SK-N-SH (cell line): ENCODE measurements around the gene NTM. TPM values are rescaled to one million over a fixed set of nuclear protein-coding genes. Genes with fewer than 3 reads are reported as not detected.

Source experiments
- CTCF ChIA-PET: fragments of 300-600, 350-600 bp; formaldehyde crosslinking; extraction: SDS; loops from one replicate; lab custom pipeline; 2021; lab: Yijun Ruan, JAX
- POLR2A ChIA-PET: fragments of 350-600 bp; sonication (Branson Sonifier 250); formaldehyde crosslinking; extraction: SDS; loops from one replicate; lab custom pipeline; 2020; ENCODE audit warnings: antibody characterized with exemption, inconsistent platforms; lab: Yijun Ruan, JAX
- DNase-seq: peaks from one replicate; pipeline ENCODE4 v3.0.0; 2012
- H2AFZ ChIP-seq: fragments of 200-600 bp; sonication (generic); 2 replicates; pipeline ENCODE4 v1.8.1; 2016; ENCODE audit warnings: antibody characterized with exemption, mild to moderate bottlenecking, low read depth
- H3F3A ChIP-seq: fragments of 200-600 bp; sonication (generic); replicated peaks from 2 replicates; pipeline ENCODE3; 2016; ENCODE audit warnings: antibody characterized with exemption, mild to moderate bottlenecking; ENCODE audit not compliant: insufficient read depth
- H3K27ac ChIP-seq, 2 experiments: fragments of 200-500 bp in 1 of 2; fragments of 200-600 bp in 1 of 2; sonication (Bioruptor generic) in 1 of 2; sonication (generic), shearing (Covaris generic) in 1 of 2; 2 replicates each; pipeline versions ENCODE4 v1.5.1 to v1.6.1; 2014 to 2016; ENCODE audit warnings: low read depth in 2 of 2, inconsistent platforms in 1 of 2, low read length in 1 of 2, mild to moderate bottlenecking in 1 of 2, mixed read lengths in 1 of 2
- H3K27me3 ChIP-seq: fragments of 200-600 bp; sonication (generic), shearing (Covaris generic); 2 replicates; pipeline ENCODE4 v1.6.1; 2016; ENCODE audit warnings: mixed run types; ENCODE audit not compliant: insufficient read depth
- H3K36me3 ChIP-seq, 2 experiments: fragments of 200-500 bp in 1 of 2; fragments of 200-600 bp in 1 of 2; sonication (Bioruptor generic) in 1 of 2; sonication (generic) in 1 of 2; replicated peaks in 1 of 2; 2 replicates each; pipeline versions ENCODE3 to v1.5.1; 2014 to 2016; ENCODE audit warnings: low read length in 1 of 2, mild to moderate bottlenecking in 1 of 2; ENCODE audit not compliant: insufficient read depth in 2 of 2, control insufficient read depth in 1 of 2
- H3K4me1 ChIP-seq, 2 experiments: fragments of 200-500 bp in 1 of 2; fragments of 200-600 bp in 1 of 2; sonication (Bioruptor generic) in 1 of 2; sonication (generic), shearing (Covaris generic) in 1 of 2; 2 replicates each; pipeline versions ENCODE4 v1.5.1 to v1.6.1; 2014 to 2016; ENCODE audit warnings: low read depth in 1 of 2, low read length in 1 of 2, mixed run types in 1 of 2; ENCODE audit not compliant: insufficient read depth in 2 of 2, control insufficient read depth in 1 of 2
- H3K4me2 ChIP-seq: fragments of 200-600 bp; sonication (generic), shearing (Covaris generic); 2 replicates; pipeline ENCODE4 v1.6.1; 2017; ENCODE audit warnings: mixed run types
- H3K4me3 ChIP-seq, 2 experiments: fragments of 200-500 bp in 1 of 2; fragments of 200-600 bp in 1 of 2; sonication (Bioruptor generic) in 1 of 2; sonication (generic), shearing (Covaris generic) in 1 of 2; 2 replicates each; pipeline versions ENCODE4 v1.5.1 to v1.8.1; 2014 to 2016; ENCODE audit warnings: low read depth in 2 of 2, inconsistent platforms in 1 of 2, low read length in 1 of 2, mild to moderate bottlenecking in 1 of 2, mixed read lengths in 1 of 2, moderate library complexity in 1 of 2
- H3K79me2 ChIP-seq: fragments of 200-600 bp; sonication (generic); 2 replicates; pipeline ENCODE4 v1.8.1; 2017; ENCODE audit warnings: mild to moderate bottlenecking; ENCODE audit not compliant: insufficient read depth
- H3K9ac ChIP-seq: fragments of 200-600 bp; sonication (generic); 2 replicates; pipeline ENCODE4 v1.6.1; 2017; ENCODE audit warnings: mixed run types
- H3K9me2 ChIP-seq: fragments of 200-600 bp; sonication (generic); 2 replicates; pipeline ENCODE4 v1.6.1; 2017; ENCODE audit warnings: mixed run types
- H3K9me3 ChIP-seq: fragments of 200-600 bp; sonication (generic); 2 replicates; pipeline ENCODE4 v1.6.1; 2017; ENCODE audit warnings: mixed run types, mild to moderate bottlenecking, moderate library complexity
- H4K20me1 ChIP-seq: fragments of 200-600 bp; sonication (generic); 2 replicates; pipeline ENCODE4 v1.6.1; 2017; ENCODE audit warnings: mild to moderate bottlenecking, mixed run types; ENCODE audit not compliant: insufficient read depth
- CHD2 ChIP-seq: fragments of 150-350 bp; IDR thresholded peaks from 2 replicates; pipeline ENCODE4 v1.6.1; 2018; ENCODE audit warnings: low read length; ENCODE audit not compliant: partially characterized antibody
- CTCF ChIP-seq: fragments of 200-600 bp; sonication (generic); IDR thresholded peaks from 2 replicates; pipeline ENCODE4 v1.6.1; 2017; ENCODE audit warnings: antibody characterized with exemption, mild to moderate bottlenecking, moderate library complexity
- EP300 ChIP-seq, 2 experiments: IDR thresholded peaks; 2 replicates each; pipeline versions ENCODE4 v1.4.0 to v1.6.1; 2012; ENCODE audit warnings: borderline replicate concordance in 1 of 2, low read depth in 1 of 2, low read length in 1 of 2
- FOSL2 ChIP-seq: IDR thresholded peaks from 2 replicates; pipeline ENCODE4 v1.4.0; 2012; ENCODE audit warnings: low read depth, mild to moderate bottlenecking, moderate library complexity, borderline replicate concordance
- FOXJ3 ChIP-seq: sonication (generic); formaldehyde crosslinking; IDR thresholded peaks from 2 replicates; pipeline ENCODE4 v1.5.1; 2020; ENCODE audit warnings: mild to moderate bottlenecking, missing genetic modification reagents
- FOXM1 ChIP-seq: IDR thresholded peaks from 2 replicates; pipeline ENCODE4 v1.4.0; 2012; ENCODE audit warnings: low read depth, mild to moderate bottlenecking
- GABPA ChIP-seq: IDR thresholded peaks from 2 replicates; pipeline ENCODE4 v1.4.0; 2012; ENCODE audit warnings: low read depth, mild to moderate bottlenecking
- IRF3 ChIP-seq: fragments of 150-350 bp; IDR thresholded peaks from 2 replicates; pipeline ENCODE4 v1.6.1; 2016; ENCODE audit warnings: mild to moderate bottlenecking, low read depth, low read length
- JUND ChIP-seq: IDR thresholded peaks from 2 replicates; pipeline ENCODE4 v1.4.0; 2012
- MEF2A ChIP-seq: IDR thresholded peaks from 2 replicates; pipeline ENCODE4 v1.4.0; 2012; ENCODE audit warnings: low read depth, borderline replicate concordance
- MXI1 ChIP-seq: IDR thresholded peaks from 2 replicates; pipeline ENCODE4 v1.6.1; 2012; ENCODE audit warnings: mild to moderate bottlenecking, low read depth, low read length, improper control_type of control experiment
- NRF1 ChIP-seq: IDR thresholded peaks from 2 replicates; pipeline ENCODE4 v1.6.1; 2012; ENCODE audit warnings: low read depth, mild to moderate bottlenecking, low read length
- PBX3 ChIP-seq: IDR thresholded peaks from 2 replicates; pipeline ENCODE4; 2012
- POLR2AphosphoS5 ChIP-seq: IDR thresholded peaks from 2 replicates; pipeline ENCODE4 v1.6.1; 2012; ENCODE audit warnings: low read depth, low read length
- RAD21 ChIP-seq: IDR thresholded peaks from 2 replicates; pipeline ENCODE4 v1.6.1; 2012; ENCODE audit warnings: mild to moderate bottlenecking, low read length
- RCOR1 ChIP-seq: fragments of 150-350 bp; IDR thresholded peaks from 2 replicates; pipeline ENCODE4 v1.6.1; 2017; ENCODE audit warnings: antibody characterized with exemption, low read length
- RFX5 ChIP-seq: IDR thresholded peaks from 2 replicates; pipeline ENCODE4 v1.6.1; 2012; ENCODE audit warnings: mild to moderate bottlenecking, improper control_type of control experiment, low read length
- RXRA ChIP-seq: IDR thresholded peaks from 2 replicates; pipeline ENCODE4 v1.4.0; 2012; ENCODE audit warnings: low read depth, mild to moderate bottlenecking, borderline replicate concordance
- SMC3 ChIP-seq: IDR thresholded peaks from 2 replicates; pipeline ENCODE4 v1.6.1; 2012; ENCODE audit warnings: low read depth, low read length, improper control_type of control experiment
- TCF12 ChIP-seq: IDR thresholded peaks from 2 replicates; pipeline ENCODE4 v1.4.0; 2012
- TEAD4 ChIP-seq: IDR thresholded peaks from 2 replicates; pipeline ENCODE4 v1.4.0; 2012; ENCODE audit warnings: mild to moderate bottlenecking, borderline replicate concordance; ENCODE audit not compliant: insufficient read depth
- USF2 ChIP-seq: fragments of 150-350 bp; IDR thresholded peaks from 2 replicates; pipeline ENCODE4 v1.6.1; 2017; ENCODE audit warnings: antibody characterized with exemption, low read length, low read depth, borderline replicate concordance
- ZBTB33 ChIP-seq: IDR thresholded peaks from 2 replicates; pipeline ENCODE4 v1.4.0; 2012; ENCODE audit warnings: low read depth, borderline replicate concordance
- WGBS: methylation state at CpG from one replicate; pipeline ENCODE4 v1.1.6; 2017; ENCODE audit warnings: low lambda C conversion rate; 5-methylcytosine and 5-hydroxymethylcytosine counted together
- polyA plus RNA-seq, 3 experiments: library from polyadenylated mRNA; depleted of rRNA; stranded (reverse); fragments of >200 nt; gene quantifications; 2 replicates each; pipeline ENCODE4 v1.2.3, GENCODE V29; 2012

NTM gene
- polyA plus RNA-seq, 1 of the 3 experiments (the other 2 are of a cell fraction) = 20.0 TPM

GRCh38 chr11:132072044-132072857, 701.8 kb downstream of the NTM start:
- 10% methylated on average over 6 of the region's 6 CpGs for WGBS
- no peak for TF ChIP-seq RCOR1
- TF ChIP-seq MEF2A = peak; percentile 59
- peak; percentile 96 for TF ChIP-seq TCF12
- no peak for TF ChIP-seq NRF1
- TF ChIP-seq CTCF = no peak
- TF ChIP-seq EP300 (IDR thresholded peaks at IDR 0.05; ENCODE audit: borderline replicate concordance in 1 of 2, low read depth in 1 of 2, low read length in 1 of 2) = peak; percentile 45 to 98; a peak in 2 of 4 replicates
- TF ChIP-seq USF2 = no peak
- TF ChIP-seq TEAD4 = peak; percentile 96
- TF ChIP-seq GABPA = no peak
- TF ChIP-seq RFX5 = no peak
- no peak for TF ChIP-seq CHD2
- peak; percentile 90; the same call in 1 of the 2 replicates for TF ChIP-seq FOSL2
- peak; percentile 81 for TF ChIP-seq RXRA
- TF ChIP-seq IRF3 = no peak
- TF ChIP-seq MXI1 = no peak
- TF ChIP-seq SMC3 = no peak
- no peak for TF ChIP-seq RAD21
- peak; percentile 63; the same call in 1 of the 2 replicates for TF ChIP-seq POLR2AphosphoS5
- TF ChIP-seq FOXJ3 = no peak
- peak; percentile 96 for TF ChIP-seq FOXM1
- peak; percentile 64 for TF ChIP-seq ZBTB33
- peak; percentile 89 for TF ChIP-seq JUND
- TF ChIP-seq PBX3 = peak; percentile 95

More at GRCh38 chr11:132072044-132072857, 701.8 kb downstream of the NTM start:
- no peak for DNase-seq
- ChIA-PET POLR2A (no interaction called here), CTCF (no interaction called here)
- H3K9me3 ChIP-seq = no peaks in the 10 kb centered on the region
- H3K27ac ChIP-seq = peak overlapping the region; percentile 74 to 99; a peak in 3 of 4 replicates
- peak overlapping the region; percentile 37; the same call in 1 of the 2 replicates for H2AFZ ChIP-seq
- peak overlapping the region; percentile 65 for H3K4me2 ChIP-seq
- H3K27me3 ChIP-seq = no peaks in the 10 kb centered on the region
- peaks cover 22% of the 10 kb centered on the region for H3F3A ChIP-seq
- H3K9me2 ChIP-seq = no peaks in the 10 kb centered on the region
- H4K20me1 ChIP-seq = no peaks in the 10 kb centered on the region
- H3K36me3 ChIP-seq = no peaks in the 10 kb centered on the region
- H3K9ac ChIP-seq = peak overlapping the region; percentile 85
- H3K79me2 ChIP-seq = peaks cover 12% of the 10 kb centered on the region; the same call in 1 of the 2 replicates
- peak overlapping the region in 1 of 2 experiments; percentile 25; a peak in 1 of 4 replicates for H3K4me3 ChIP-seq
- peaks cover 0 to 31% of the 10 kb centered on the region in 2 experiments; a peak in 3 of 4 replicates for H3K4me1 ChIP-seq
